GM12865 (cell line): ENCODE data around the gene BTBD16.

Experiments used
- DNase-seq: peaks from one replicate; pipeline ENCODE4 v3.0.0; 2010; ENCODE audit warnings: low read depth
- H3K4me3 ChIP-seq: 2 replicates; pipeline ENCODE4 v1.5.1; 2011; ENCODE audit warnings: mild to moderate bottlenecking, low read depth, low read length, control low read depth
- TF ChIP-seq, protein P1 (sequence below): IDR thresholded peaks from 2 replicates; pipeline ENCODE4 v1.5.1; 2011; ENCODE audit warnings: low read length, control low read depth, low read depth, inconsistent platforms; ENCODE audit not compliant: insufficient read depth; ENCODE audit errors: missing control alignments

BTBD16 gene

DNA sequence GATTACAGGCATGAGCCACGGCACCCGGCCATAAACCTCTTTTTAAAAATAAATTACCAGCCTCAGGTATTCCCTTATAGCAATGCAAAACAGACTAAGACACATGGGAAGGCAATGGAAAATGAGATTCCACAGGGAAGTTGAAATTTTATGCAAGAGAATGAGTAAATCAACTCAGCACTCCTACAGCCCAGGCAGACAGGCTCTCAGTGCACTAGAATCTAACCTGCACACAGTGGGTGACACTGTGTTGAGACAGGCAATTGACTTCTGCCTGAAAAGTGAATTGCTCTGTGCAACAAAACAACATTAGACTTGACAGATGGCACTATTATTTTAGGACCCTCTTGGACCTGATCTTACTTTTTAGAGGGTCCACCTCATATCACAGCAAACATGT, 83.3 kb downstream of the BTBD16 start:
- no peak for DNase-seq
- TF ChIP-seq, protein P1, sequence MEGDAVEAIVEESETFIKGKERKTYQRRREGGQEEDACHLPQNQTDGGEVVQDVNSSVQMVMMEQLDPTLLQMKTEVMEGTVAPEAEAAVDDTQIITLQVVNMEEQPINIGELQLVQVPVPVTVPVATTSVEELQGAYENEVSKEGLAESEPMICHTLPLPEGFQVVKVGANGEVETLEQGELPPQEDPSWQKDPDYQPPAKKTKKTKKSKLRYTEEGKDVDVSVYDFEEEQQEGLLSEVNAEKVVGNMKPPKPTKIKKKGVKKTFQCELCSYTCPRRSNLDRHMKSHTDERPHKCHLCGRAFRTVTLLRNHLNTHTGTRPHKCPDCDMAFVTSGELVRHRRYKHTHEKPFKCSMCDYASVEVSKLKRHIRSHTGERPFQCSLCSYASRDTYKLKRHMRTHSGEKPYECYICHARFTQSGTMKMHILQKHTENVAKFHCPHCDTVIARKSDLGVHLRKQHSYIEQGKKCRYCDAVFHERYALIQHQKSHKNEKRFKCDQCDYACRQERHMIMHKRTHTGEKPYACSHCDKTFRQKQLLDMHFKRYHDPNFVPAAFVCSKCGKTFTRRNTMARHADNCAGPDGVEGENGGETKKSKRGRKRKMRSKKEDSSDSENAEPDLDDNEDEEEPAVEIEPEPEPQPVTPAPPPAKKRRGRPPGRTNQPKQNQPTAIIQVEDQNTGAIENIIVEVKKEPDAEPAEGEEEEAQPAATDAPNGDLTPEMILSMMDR: no peak
- no peak overlapping the region for H3K4me3 ChIP-seq

DNA sequence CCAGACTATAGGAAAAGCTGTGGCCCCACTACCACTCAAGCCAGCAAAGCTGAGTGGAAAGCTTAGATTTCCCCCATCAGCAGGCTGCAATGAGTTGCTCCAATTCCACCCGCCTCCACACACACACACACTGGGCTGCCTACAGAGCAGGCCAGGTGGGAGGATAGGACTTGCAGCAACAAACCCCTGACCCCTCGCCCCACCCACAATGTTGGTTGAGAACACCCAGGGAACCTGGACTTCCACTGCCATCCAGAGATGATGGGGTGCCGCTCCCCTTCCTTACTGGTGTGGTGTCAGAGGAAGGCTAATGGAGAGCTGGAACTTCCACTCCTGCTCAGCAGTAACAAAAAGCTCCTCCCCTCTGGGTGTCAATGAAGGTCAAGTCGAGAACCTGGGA, 86.6 kb downstream of the BTBD16 start:
- TF ChIP-seq, protein P1: no peak
- no peak for DNase-seq
- H3K4me3 ChIP-seq: no peak overlapping the region

DNA sequence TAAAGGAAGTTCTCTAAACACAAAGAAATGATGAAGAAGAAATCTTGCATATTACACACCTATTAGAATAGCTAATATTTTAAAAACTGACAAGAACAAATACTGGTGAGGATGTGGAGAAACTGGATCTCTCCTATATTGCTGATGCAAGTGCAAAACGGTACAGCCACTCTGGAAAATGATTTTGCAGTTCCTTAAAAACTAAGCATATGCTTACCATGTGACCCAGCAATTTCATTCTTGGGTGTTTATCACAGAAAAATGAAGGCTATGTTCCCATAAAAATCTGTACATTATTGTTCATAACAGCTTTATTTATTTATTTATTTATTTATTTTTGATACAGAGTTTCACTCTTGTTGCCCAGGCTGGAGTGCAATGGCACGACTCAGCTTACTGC, 88.5 kb downstream of the BTBD16 start:
- H3K4me3 ChIP-seq: no peak overlapping the region
- no peak for DNase-seq
- TF ChIP-seq, protein P1: no peak

DNA sequence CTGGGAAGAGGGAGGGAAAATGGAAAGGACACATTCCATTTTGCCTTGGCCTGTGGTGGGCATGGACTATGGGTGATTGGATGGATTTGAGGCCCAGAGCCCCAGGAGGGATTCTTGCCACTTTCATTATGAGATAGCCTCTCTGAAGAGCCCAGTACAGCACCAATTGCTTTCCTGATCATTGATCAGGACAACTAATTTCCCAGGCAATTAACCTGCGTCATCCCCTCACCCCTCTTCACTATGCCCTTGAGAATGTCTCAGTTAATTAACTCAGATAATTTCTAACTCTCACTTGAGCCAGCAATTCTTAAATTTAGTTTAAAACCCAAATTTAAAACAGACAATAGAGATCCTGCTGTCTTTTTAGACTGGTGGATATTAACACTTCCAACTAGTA, 90.0 kb downstream of the BTBD16 start:
- TF ChIP-seq, protein P1: no peak
- H3K4me3 ChIP-seq: no peak overlapping the region
- no peak for DNase-seq

DNA sequence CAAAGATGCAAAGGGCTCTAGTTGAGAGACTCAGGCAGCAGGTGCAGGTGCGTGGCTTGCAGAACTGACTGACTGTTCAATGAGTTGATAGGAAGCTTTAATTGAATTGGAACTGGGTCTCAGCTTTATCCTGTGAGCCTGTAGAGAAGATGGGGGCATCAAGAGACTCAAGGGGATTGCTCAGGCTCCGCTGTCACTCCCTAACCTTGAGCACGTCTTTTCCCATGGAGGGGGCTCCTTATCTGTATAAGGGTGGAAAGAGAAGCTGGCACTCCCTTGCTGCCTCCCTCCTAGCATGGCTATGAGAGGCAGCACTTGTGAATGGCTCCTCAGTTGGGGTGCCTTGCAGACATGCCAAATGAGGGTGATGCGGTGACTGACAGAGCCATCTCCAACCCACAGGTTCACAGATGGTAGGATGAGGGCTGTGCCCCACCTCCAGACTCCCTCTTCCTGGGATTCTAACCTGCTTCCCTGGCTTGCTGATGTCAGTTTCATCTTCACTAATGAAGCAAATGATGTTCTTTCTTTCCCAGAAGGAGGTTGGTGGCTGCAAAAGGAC, 91.0 kb downstream of the BTBD16 start:
- no peak overlapping the region for H3K4me3 ChIP-seq
- no peak for DNase-seq
- TF ChIP-seq, protein P1: no peak

DNA sequence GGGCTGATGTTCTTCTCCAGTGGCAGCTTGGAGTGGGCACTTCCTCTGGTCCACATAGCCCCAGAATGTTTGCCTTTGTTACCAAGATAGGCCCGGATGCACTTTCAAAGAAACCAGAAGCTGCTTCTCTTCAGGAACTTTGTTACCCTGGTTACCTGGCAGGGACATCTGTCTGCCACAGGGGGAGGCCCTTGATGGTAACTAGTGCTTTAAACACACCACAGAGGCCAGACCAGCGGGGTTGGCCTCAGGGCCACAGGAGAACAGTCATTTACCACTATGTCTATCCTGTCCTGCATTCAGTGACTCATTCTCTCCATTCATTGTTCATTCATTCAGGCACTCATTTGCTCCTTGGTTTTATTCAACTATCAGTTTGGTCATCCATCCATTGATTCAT, 91.5 kb downstream of the BTBD16 start:
- no peak overlapping the region for H3K4me3 ChIP-seq
- TF ChIP-seq, protein P1: no peak
- DNase-seq: no peak

DNA sequence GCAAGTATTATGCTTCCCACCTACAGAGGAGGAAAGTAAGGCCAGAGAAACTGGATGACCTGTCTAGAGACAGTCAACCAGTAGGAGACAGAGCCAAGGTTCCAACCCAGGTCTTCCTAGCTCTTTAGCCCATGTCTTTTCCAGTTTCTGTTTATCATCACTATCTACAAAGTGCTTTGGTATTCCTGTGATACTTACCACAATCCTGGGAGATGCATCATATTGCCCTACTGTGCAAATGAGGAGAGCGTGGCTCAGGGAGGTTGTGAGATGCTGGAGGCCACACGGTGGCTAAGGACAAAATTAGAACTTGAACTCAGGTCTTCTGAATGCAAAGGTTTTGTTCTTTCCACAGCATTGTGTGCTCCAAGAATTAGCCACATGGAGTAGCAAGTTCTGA, 92.2 kb downstream of the BTBD16 start:
- TF ChIP-seq, protein P1: no peak
- no peak for DNase-seq
- no peak overlapping the region for H3K4me3 ChIP-seq
